Neural cell (in vitro differentiated cells): ENCODE results near the gene METAP1D. TPM values are rescaled to one million over a fixed set of nuclear protein-coding genes. Genes with fewer than 3 reads are reported as not detected.

Experiments used
- H2AFZ ChIP-seq: fragments of 200-600, 300-800 bp; sonication (generic), shearing (Covaris generic); 2 replicates; pipeline ENCODE4 v1.6.0; 2014; ENCODE audit warnings: low read depth, mild to moderate bottlenecking, antibody characterized with exemption, low read length, moderate library complexity
- H3F3A ChIP-seq: fragments of 200-600 bp; shearing (Covaris generic); 2 replicates; pipeline ENCODE4 v1.6.1; 2016; ENCODE audit warnings: mild to moderate bottlenecking, moderate library complexity, mixed read lengths, antibody characterized with exemption, low read length; ENCODE audit not compliant: insufficient read depth, poor library complexity, severe bottlenecking
- H3K27ac ChIP-seq: fragments of 200-600, 300-800 bp; sonication (generic), shearing (Covaris generic); 2 replicates; pipeline ENCODE4 v1.5.1; 2014; ENCODE audit warnings: mild to moderate bottlenecking, low read length, moderate library complexity
- H3K27me3 ChIP-seq: fragments of 300-800, 200-600 bp; sonication (generic), shearing (Covaris generic); 2 replicates; pipeline ENCODE4 v1.6.0; 2014; ENCODE audit warnings: mild to moderate bottlenecking, low read depth, low read length, moderate library complexity; ENCODE audit not compliant: insufficient read depth
- H3K36me3 ChIP-seq: fragments of 300-800, 200-600 bp; sonication (generic), shearing (Covaris generic); 2 replicates; pipeline ENCODE4 v1.5.1; 2014; ENCODE audit warnings: mild to moderate bottlenecking, antibody characterized with exemption, low read length, moderate library complexity; ENCODE audit not compliant: insufficient read depth
- H3K4me2 ChIP-seq: fragments of 300-800, 200-600 bp; sonication (generic), shearing (Covaris generic); 2 replicates; pipeline ENCODE4 v1.6.0; 2014; ENCODE audit warnings: mild to moderate bottlenecking, low read length
- H3K4me3 ChIP-seq: fragments of 300-800, 200-600 bp; sonication (generic), shearing (Covaris generic); 2 replicates; pipeline ENCODE4 v1.5.1; 2014; ENCODE audit warnings: mild to moderate bottlenecking, low read length, moderate library complexity
- H3K79me2 ChIP-seq: fragments of 200-600 bp; shearing (Covaris generic); replicated peaks from 2 replicates; pipeline ENCODE4 v1.6.0; 2014; ENCODE audit warnings: mild to moderate bottlenecking, low read length, moderate library complexity; ENCODE audit not compliant: insufficient read depth
- H3K9ac ChIP-seq: fragments of 300-800, 200-600 bp; sonication (generic), shearing (Covaris generic); 2 replicates; pipeline ENCODE4 v1.6.1; 2016; ENCODE audit warnings: mild to moderate bottlenecking, low read length, mixed read lengths
- H3K9me2 ChIP-seq: fragments of 200-600 bp; shearing (Covaris generic); 2 replicates; pipeline ENCODE4 v1.6.1; 2016; ENCODE audit warnings: mild to moderate bottlenecking, low read length, mixed read lengths; ENCODE audit not compliant: insufficient read depth
- H3K9me3 ChIP-seq: fragments of 200-600, 300-800 bp; sonication (generic), shearing (Covaris generic); 2 replicates; pipeline ENCODE4 v1.6.1; 2016; ENCODE audit warnings: mild to moderate bottlenecking, mixed run types, low read length, moderate library complexity, mixed read lengths
- H4K20me1 ChIP-seq: fragments of 200-600 bp; shearing (Covaris generic); 2 replicates; pipeline ENCODE4 v1.6.1; 2016; ENCODE audit warnings: mild to moderate bottlenecking, mixed run types; ENCODE audit not compliant: insufficient read depth
- CTCF ChIP-seq: fragments of 450-650 bp; IDR thresholded peaks from 2 replicates; pipeline ENCODE4 v1.5.1; 2014; ENCODE audit warnings: antibody characterized with exemption, mild to moderate bottlenecking, moderate library complexity; ENCODE audit not compliant: poor library complexity, severe bottlenecking
- EP300 ChIP-seq: fragments of 450-650 bp; conservative IDR thresholded peaks from 2 replicates; pipeline ENCODE4 v1.6.1; 2014; ENCODE audit warnings: antibody characterized with exemption, mild to moderate bottlenecking, moderate library complexity; ENCODE audit not compliant: poor library complexity, severe bottlenecking
- EZH2 ChIP-seq: fragments of 200-600, 300-800 bp; shearing (Covaris generic), sonication (generic); IDR thresholded peaks from 2 replicates; pipeline ENCODE4 v1.6.1; 2014; ENCODE audit warnings: antibody characterized with exemption, low read length, borderline replicate concordance, mild to moderate bottlenecking; ENCODE audit not compliant: insufficient read depth, poor library complexity, severe bottlenecking
- MXI1 ChIP-seq: fragments of 450-650 bp; conservative IDR thresholded peaks from 2 replicates; pipeline ENCODE4 v1.6.1; 2014; ENCODE audit warnings: antibody characterized with exemption, mild to moderate bottlenecking; ENCODE audit not compliant: poor library complexity, severe bottlenecking
- POLR2AphosphoS5 ChIP-seq: IDR thresholded peaks from 2 replicates; pipeline ENCODE4 v1.6.1; 2012
- RAD21 ChIP-seq: fragments of 450-650 bp; conservative IDR thresholded peaks from 2 replicates; pipeline ENCODE4 v1.6.1; 2014; ENCODE audit warnings: antibody characterized with exemption, mild to moderate bottlenecking, moderate library complexity
- REST ChIP-seq: IDR thresholded peaks from 2 replicates; pipeline ENCODE4 v1.6.1; 2012; ENCODE audit warnings: borderline replicate concordance
- SMC3 ChIP-seq: fragments of 450-650 bp; conservative IDR thresholded peaks from 2 replicates; pipeline ENCODE4 v1.6.1; 2014; ENCODE audit warnings: antibody characterized with exemption, mild to moderate bottlenecking, moderate library complexity; ENCODE audit not compliant: poor library complexity
- TAF1 ChIP-seq: IDR thresholded peaks from 2 replicates; pipeline ENCODE4 v1.6.1; 2012; ENCODE audit warnings: low read depth
- polyA plus RNA-seq: library from polyadenylated mRNA; depleted of rRNA; stranded (reverse); fragments of >200 nt; gene quantifications from 2 replicates; pipeline ENCODE4 v1.2.3, GENCODE V29; 2014

The METAP1D gene
- polyA plus RNA-seq, 1 donor from 2014 or later = 5.4 TPM

GRCh38 chr2:171952748-171953147 lies 47.0 kb upstream of the METAP1D start:
- TF ChIP-seq RAD21 (no peak), MXI1 (no peak), POLR2AphosphoS5 (no peak), EZH2 (no peak), EP300 (no peak)
- Histone ChIP-seq H2AFZ (no peak overlapping the region), H3K4me2 (no peak overlapping the region)

GRCh38 chr2:171956135-171956825 lies 43.5 kb upstream of the METAP1D start:
- H3F3A ChIP-seq = no peaks in the 10 kb centered on the region
- H3K9me2 ChIP-seq = no peaks in the 10 kb centered on the region
- H3K79me2 ChIP-seq = no peaks in the 10 kb centered on the region
- no peak overlapping the region for H3K4me2 ChIP-seq
- no peak overlapping the region for H3K27ac ChIP-seq
- H3K9ac ChIP-seq = no peak overlapping the region
- H3K4me3 ChIP-seq = no peak overlapping the region
- no peaks in the 10 kb centered on the region for H4K20me1 ChIP-seq
- TF ChIP-seq POLR2AphosphoS5 (no peak), MXI1 (no peak), SMC3 (no peak), EZH2 (no peak), RAD21 (no peak), EP300 (no peak), TAF1 (no peak), CTCF (no peak)
- H3K36me3 ChIP-seq = no peaks in the 10 kb centered on the region
- no peaks in the 10 kb centered on the region for H3K9me3 ChIP-seq
- H2AFZ ChIP-seq = no peak overlapping the region
- no peaks in the 10 kb centered on the region for H3K27me3 ChIP-seq

More at GRCh38 chr2:171952748-171953147, 47.0 kb upstream of the METAP1D start:
- Histone ChIP-seq H3K36me3 (no peaks in the 10 kb centered on the region), H3K9ac (no peak overlapping the region), H3K27ac (no peak overlapping the region), H3K79me2 (no peaks in the 10 kb centered on the region), H3K9me2 (no peaks in the 10 kb centered on the region), H3K9me3 (no peaks in the 10 kb centered on the region), H3F3A (no peaks in the 10 kb centered on the region), H3K27me3 (no peaks in the 10 kb centered on the region), H3K4me3 (no peak overlapping the region), H4K20me1 (no peaks in the 10 kb centered on the region)

GRCh38 chr2:171957061-171957460 lies 42.7 kb upstream of the METAP1D start:
- no peak for TF ChIP-seq REST
- TF ChIP-seq POLR2AphosphoS5 = no peak
- no peak for TF ChIP-seq EZH2
- TF ChIP-seq MXI1 = no peak
- no peak for TF ChIP-seq CTCF
- no peak for TF ChIP-seq TAF1
- no peak for TF ChIP-seq RAD21
- TF ChIP-seq SMC3 = no peak
- no peak for TF ChIP-seq EP300
- H3F3A ChIP-seq = no peaks in the 10 kb centered on the region
- no peak overlapping the region for H3K4me2 ChIP-seq
- H3K4me3 ChIP-seq = no peak overlapping the region
- no peaks in the 10 kb centered on the region for H3K79me2 ChIP-seq
- no peaks in the 10 kb centered on the region for H3K9me2 ChIP-seq
- H3K9ac ChIP-seq = no peak overlapping the region
- H2AFZ ChIP-seq = no peak overlapping the region
- H3K9me3 ChIP-seq = no peaks in the 10 kb centered on the region
- no peaks in the 10 kb centered on the region for H4K20me1 ChIP-seq
- no peaks in the 10 kb centered on the region for H3K36me3 ChIP-seq
- H3K27ac ChIP-seq = no peak overlapping the region
- no peaks in the 10 kb centered on the region for H3K27me3 ChIP-seq
